A549 (cell line): ENCODE data around the gene CLASP2. TPM values are rescaled to one million over a fixed set of nuclear protein-coding genes. Genes with fewer than 3 reads are reported as not detected.
"Not testable (repeated sequence)": the region's sequence is repeated elsewhere in the genome, so short reads cannot be mapped to it uniquely, and the experiment has no call there.

ENCODE experiments used
- ATAC-seq, 2 experiments: fragments of 200-7000 bp in 1 of 2; fragments of >200 bp in 1 of 2; cut with Nextera tagmentation in 1 of 2; cut with Tn5 transposase in 1 of 2; 3 replicates each; pipeline versions ENCODE4 v1.8.0 to v1.9.1; 2018 to 2020; ENCODE audit warnings: mild to moderate bottlenecking in 1 of 2, moderate library complexity in 1 of 2
- CTCF ChIA-PET: fragments of 300-600 bp; sonication (Branson Sonifier 250); formaldehyde crosslinking; extraction: SDS; loops from one replicate; lab custom pipeline; 2021; ENCODE audit warnings: antibody characterized with exemption, inconsistent platforms; lab: Yijun Ruan, JAX
- POLR2A ChIA-PET: fragments of 350-600 bp; formaldehyde crosslinking; extraction: SDS; loops from one replicate; lab custom pipeline; 2021; ENCODE audit warnings: antibody characterized with exemption, inconsistent platforms; lab: Yijun Ruan, JAX
- DNase-seq, 2 experiments: peaks; one replicate each; pipeline versions ENCODE4 v3.0.0 to v3.0.0-alpha.2; 2011 to 2016; ENCODE audit warnings: low read depth in 1 of 2, low spot score in 1 of 2
- FAIRE-seq: peaks from 2 replicates; lab custom pipeline; 2011; peaks lifted over from hg19 to GRCh38; lab: Jason Lieb, UNC
- H3K27ac ChIP-seq, 2 experiments: fragments of >200 bp; sonication (Bioruptor Twin); formaldehyde crosslinking; 3 replicates each; pipeline ENCODE4 v1.5.1; 2016 to 2017
- H3K4me1 ChIP-seq: fragments of >200 bp; sonication (Bioruptor Twin); formaldehyde crosslinking; 3 replicates; pipeline ENCODE4 v1.6.1; 2016
- H3K4me2 ChIP-seq: fragments of >200 bp; sonication (Bioruptor Twin); formaldehyde crosslinking; 3 replicates; pipeline ENCODE4 v1.6.1; 2016
- H3K4me3 ChIP-seq: fragments of >200 bp; sonication (Bioruptor Twin); formaldehyde crosslinking; 3 replicates; pipeline ENCODE4 v1.5.1; 2016
- H3K9me3 ChIP-seq: fragments of >200 bp; sonication (Bioruptor Twin); formaldehyde crosslinking; 3 replicates; pipeline ENCODE4 v1.6.1; 2016
- E2F6 ChIP-seq: IDR thresholded peaks from 2 replicates; pipeline ENCODE4 v1.6.1; 2012; ENCODE audit warnings: low read depth, borderline replicate concordance
- ESRRA ChIP-seq: fragments of 150-350 bp; IDR thresholded peaks from 2 replicates; pipeline ENCODE4 v1.6.1; 2014; ENCODE audit warnings: mild to moderate bottlenecking, low read length, borderline replicate concordance
- FOXS1 ChIP-seq: fragments of 250-450 bp; sonication (Bioruptor Pico); IDR thresholded peaks from 2 replicates; pipeline ENCODE4 v1.5.0; 2020; ENCODE audit warnings: mild to moderate bottlenecking, moderate library complexity
- HOXB13 ChIP-seq: fragments of 250-450 bp; sonication (Bioruptor Pico); IDR thresholded peaks from 2 replicates; pipeline ENCODE4 v1.5.0; 2020; ENCODE audit warnings: low read depth, mild to moderate bottlenecking, moderate library complexity
- RARB ChIP-seq: fragments of 250-450 bp; sonication (Bioruptor Pico); IDR thresholded peaks from 2 replicates; pipeline ENCODE4 v1.8.0; 2021; ENCODE audit warnings: mild to moderate bottlenecking, moderate library complexity
- TFCP2L1 ChIP-seq: fragments of 250-450 bp; sonication (Bioruptor Pico); IDR thresholded peaks from 2 replicates; pipeline ENCODE4 v1.5.0; 2021; ENCODE audit warnings: mild to moderate bottlenecking
- WGBS: methylation state at CpG from one replicate; pipeline ENCODE4 v1.1.6; 2017; ENCODE audit errors: missing lambda C conversion rate; 5-methylcytosine and 5-hydroxymethylcytosine counted together
- polyA plus RNA-seq, 4 experiments: library from polyadenylated mRNA; depleted of rRNA in 3 of 4; stranded (reverse); fragments of >200 nt; fragmentation: RNase III in 1 of 4; extraction: RNeasy Plus Mini Kit Qiagen cat#74134 plus additional on column Dnase treatment in 1 of 4; gene quantifications; 2 replicates in 3 of 4; 3 replicates in 1 of 4; pipeline ENCODE4 v1.2.3, GENCODE V29; 2011 to 2017
- small RNA-seq, 6 experiments: library from RNA; depleted of rRNA; stranded (forward); fragments of <200 nt; gene quantifications; one replicate each; pipeline ENCODE3, GENCODE V24; 2012
- TF ChIP-seq, protein P1 (sequence below): IDR thresholded peaks from 2 replicates; pipeline ENCODE4 v1.6.1; 2012

CLASP2 gene
- polyA plus RNA-seq, 2 of the 4 experiments (the other 2 are of a cell fraction), result 18.1 to 66.5 TPM

DNA sequence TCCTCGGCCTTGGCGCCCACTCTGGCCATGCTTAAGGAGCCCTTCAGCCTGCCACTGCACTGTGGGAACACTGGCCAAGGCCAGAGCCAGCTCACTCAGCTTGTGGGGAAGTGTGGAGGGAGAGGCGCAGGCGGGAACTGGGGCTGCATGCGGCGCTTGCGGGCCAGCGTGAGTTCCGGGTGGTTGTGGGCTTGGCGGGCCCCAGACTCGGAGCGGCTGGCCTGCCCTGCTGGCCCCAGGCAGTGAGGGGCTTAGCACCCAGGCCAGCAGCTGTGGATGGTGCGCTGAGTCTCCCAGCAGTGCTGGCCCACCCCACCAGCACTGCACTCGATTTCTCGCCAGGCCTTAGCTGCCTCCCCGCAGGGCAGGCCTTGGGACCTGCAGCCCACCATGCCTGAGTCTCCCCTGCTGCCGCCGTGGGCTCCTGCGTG lies 264.7 kb downstream of the CLASP2 start (continued):
- TF ChIP-seq, protein P1, sequence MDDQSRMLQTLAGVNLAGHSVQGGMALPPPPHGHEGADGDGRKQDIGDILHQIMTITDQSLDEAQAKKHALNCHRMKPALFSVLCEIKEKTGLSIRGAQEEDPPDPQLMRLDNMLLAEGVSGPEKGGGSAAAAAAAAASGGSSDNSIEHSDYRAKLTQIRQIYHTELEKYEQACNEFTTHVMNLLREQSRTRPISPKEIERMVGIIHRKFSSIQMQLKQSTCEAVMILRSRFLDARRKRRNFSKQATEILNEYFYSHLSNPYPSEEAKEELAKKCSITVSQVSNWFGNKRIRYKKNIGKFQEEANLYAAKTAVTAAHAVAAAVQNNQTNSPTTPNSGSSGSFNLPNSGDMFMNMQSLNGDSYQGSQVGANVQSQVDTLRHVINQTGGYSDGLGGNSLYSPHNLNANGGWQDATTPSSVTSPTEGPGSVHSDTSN, result no peak
- TF ChIP-seq FOXS1, result no peak

- H3K4me3 ChIP-seq, CTCF ChIA-PET, POLR2A ChIA-PET, ATAC-seq, H3K9me3 ChIP-seq, H3K27ac ChIP-seq, FAIRE-seq, H3K4me1 ChIP-seq, DNase-seq, H3K4me2 ChIP-seq: not testable (repeated sequence)
- 69% methylated on average over 1 of the region's 1 CpG for WGBS
Observed at GRCh38 chr3:33451994-33452393, 266.1 kb downstream of the CLASP2 start.

DNA sequence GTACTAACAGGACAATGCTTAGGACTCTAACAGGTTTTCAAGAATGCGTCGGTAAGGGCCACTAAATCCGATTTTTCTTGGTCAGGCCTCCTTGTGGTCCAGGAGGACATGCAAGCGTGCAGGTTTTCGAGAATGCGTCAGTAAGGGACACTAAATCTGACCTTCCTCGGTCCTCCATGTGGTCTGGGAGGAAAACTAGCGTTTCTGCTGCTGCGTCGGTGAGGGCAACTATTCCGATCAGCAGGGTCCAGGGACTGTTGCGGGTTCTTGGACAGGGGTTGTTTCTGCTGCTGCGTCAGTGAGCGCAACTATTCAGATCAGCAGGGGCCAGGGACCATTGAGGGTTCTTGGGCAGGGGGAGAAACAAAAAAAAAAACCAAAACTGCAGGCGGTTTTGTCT lies 270.1 kb downstream of the CLASP2 start:
- 83% methylated on average over 15 of the region's 15 CpGs for WGBS
- TF ChIP-seq RARB (CRISPR knock-in tag), result no peak
- TF ChIP-seq E2F6, result no peak
- TF ChIP-seq ESRRA, result no peak
- no peak for TF ChIP-seq HOXB13
- no peak for TF ChIP-seq TFCP2L1 (CRISPR knock-in tag)
- no peak overlapping the region for H3K27ac ChIP-seq
- no peak overlapping the region for H3K4me2 ChIP-seq
- H3K4me3 ChIP-seq, result no peak overlapping the region
- H3K4me1 ChIP-seq, result no peaks in the 10 kb centered on the region
- ChIA-PET POLR2A (no interaction called here), CTCF (interaction anchor here (0.6 kb wide), 1 partner anchor 398 kb away, joined by 4 read pairs; no protein-coding TSS in a partner anchor)
- FAIRE-seq (no peak), ATAC-seq (no peak), DNase-seq (no peak)
- no peaks in the 10 kb centered on the region for H3K9me3 ChIP-seq

DNA sequence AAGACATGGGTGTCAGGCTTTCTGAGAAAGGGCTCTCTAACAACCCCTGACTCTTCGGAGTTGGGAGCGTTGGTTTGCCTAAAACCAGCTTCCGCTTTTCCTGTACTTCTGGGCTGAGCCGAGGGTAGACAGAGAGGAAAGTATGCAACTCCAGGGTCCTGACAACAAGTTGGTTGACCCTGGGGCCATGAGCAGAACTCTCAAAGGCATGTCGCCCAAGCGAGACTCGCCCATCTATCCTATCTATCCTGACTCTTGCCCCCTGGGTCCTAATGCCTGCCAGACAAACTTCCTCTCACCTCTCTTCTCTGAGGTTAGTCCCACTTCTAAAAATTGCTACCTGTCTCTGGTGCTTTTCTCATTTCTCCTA lies 270.8 kb downstream of the CLASP2 start:
- H3K9me3 ChIP-seq, H3K27ac ChIP-seq, DNase-seq, H3K4me3 ChIP-seq, CTCF ChIA-PET, H3K4me1 ChIP-seq, POLR2A ChIA-PET, ATAC-seq, H3K4me2 ChIP-seq, FAIRE-seq: not testable (repeated sequence)
- 57% methylated on average over 6 of the region's 7 CpGs for WGBS

Small RNA genes lying within 50 kb of the gene (small RNA-seq; reads per million reads assigned to genes)
- 0 reads per million in 6 experiments for gene COX6CP10
- gene RNA5SP128, result 0 reads per million in 6 experiments

Other genes starting within 250 kb of the CLASP2 start
- gene PDCD6IP, start 80.4 kb upstream of the CLASP2 start, polyA plus RNA-seq (2011; rRNA removed), result 180 and 221 TPM in 2 replicates
- 136 to 149 TPM (median 145 TPM) in 3 replicates for gene PDCD6IP, start 80.4 kb upstream of the CLASP2 start, polyA plus RNA-seq (2017; fragmentation: RNase III; extraction: RNeasy Plus Mini Kit Qiagen cat#74134 plus additional on column Dnase treatment)